Measurements from ENCODE around the gene EFNB2.

- TF ChIP-seq CTCF (IDR thresholded peaks at IDR 0.05) (no peak), REST (IDR thresholded peaks at IDR 0.05; ENCODE audit: insufficient read depth in 1 of 2, low read depth in 2 of 2, low read length in 1 of 2) (no peak), POLR2AphosphoS5 (IDR thresholded peaks at IDR 0.05; ENCODE audit: low read depth, low read length) (no peak)
These were observed 37.9 kb upstream of the EFNB2 start for GRCh38 chr13:106573284-106573846.
